DOHH2 (cell line): Measurements from ENCODE around the gene ZFP62.

ENCODE experiments used
- CTCF ChIP-seq: fragments of 200-600 bp; sonication (generic); IDR thresholded peaks from one replicate; pipeline ENCODE4 v1.5.1; 2014; ENCODE audit warnings: antibody characterized with exemption, mild to moderate bottlenecking, low read depth, low read length; ENCODE audit not compliant: poor library complexity, severe bottlenecking
- EZH2phosphoT487 ChIP-seq: fragments of 200-600 bp; sonication (generic); IDR thresholded peaks from 2 replicates; pipeline ENCODE4 v1.6.1; 2017; ENCODE audit warnings: borderline replicate concordance, mild to moderate bottlenecking, antibody characterized with exemption, low read length, moderate library complexity, mixed read lengths

- no peak for TF ChIP-seq CTCF
- TF ChIP-seq EZH2phosphoT487, result no peak
Observed at GRCh38 chr5:180806351-180807011, 54.6 kb downstream of the ZFP62 start.
